ENCODE measurements around the gene FAM13A. TPM values are rescaled to one million over a fixed set of nuclear protein-coding genes. Genes with fewer than 3 reads are reported as not detected.

The FAM13A gene
- total RNA-seq, 1 donor from 2014 or later, result 13.2 TPM

DNA sequence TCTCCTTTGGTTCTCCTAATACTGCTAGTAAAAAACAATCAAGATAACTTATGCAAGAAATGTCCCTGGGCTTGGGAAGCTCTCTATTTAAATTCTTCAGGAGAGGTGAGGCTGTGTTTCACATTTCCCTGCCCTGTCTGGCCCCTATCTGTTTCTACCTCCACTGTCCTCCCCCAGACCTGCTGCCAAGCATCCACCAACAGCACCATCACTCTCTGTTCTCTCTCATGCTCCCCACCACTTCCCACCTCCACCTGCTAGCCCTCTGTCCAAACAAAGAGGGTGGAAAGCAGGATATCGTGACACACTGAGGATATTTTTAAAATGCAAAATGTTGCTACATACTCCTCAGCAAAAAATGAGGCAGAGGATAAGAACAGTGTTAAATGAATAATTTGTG, 271.0 kb downstream of the FAM13A start:
- Histone ChIP-seq H3K27me3 (no peaks in the 10 kb centered on the region), H3K27ac (no peak overlapping the region), H3K9me3 (no peaks in the 10 kb centered on the region), H3K4me1 (no peaks in the 10 kb centered on the region), H3K4me3 (no peak overlapping the region), H3K36me3 (peaks cover 21 to 52% of the 10 kb centered on the region in 2 donors)
- intact Hi-C loops (cut with DNase I), result no loop called here
- no peak for DNase-seq (ENCODE audit: low spot score in 2 of 2)
- TF ChIP-seq, protein P1, sequence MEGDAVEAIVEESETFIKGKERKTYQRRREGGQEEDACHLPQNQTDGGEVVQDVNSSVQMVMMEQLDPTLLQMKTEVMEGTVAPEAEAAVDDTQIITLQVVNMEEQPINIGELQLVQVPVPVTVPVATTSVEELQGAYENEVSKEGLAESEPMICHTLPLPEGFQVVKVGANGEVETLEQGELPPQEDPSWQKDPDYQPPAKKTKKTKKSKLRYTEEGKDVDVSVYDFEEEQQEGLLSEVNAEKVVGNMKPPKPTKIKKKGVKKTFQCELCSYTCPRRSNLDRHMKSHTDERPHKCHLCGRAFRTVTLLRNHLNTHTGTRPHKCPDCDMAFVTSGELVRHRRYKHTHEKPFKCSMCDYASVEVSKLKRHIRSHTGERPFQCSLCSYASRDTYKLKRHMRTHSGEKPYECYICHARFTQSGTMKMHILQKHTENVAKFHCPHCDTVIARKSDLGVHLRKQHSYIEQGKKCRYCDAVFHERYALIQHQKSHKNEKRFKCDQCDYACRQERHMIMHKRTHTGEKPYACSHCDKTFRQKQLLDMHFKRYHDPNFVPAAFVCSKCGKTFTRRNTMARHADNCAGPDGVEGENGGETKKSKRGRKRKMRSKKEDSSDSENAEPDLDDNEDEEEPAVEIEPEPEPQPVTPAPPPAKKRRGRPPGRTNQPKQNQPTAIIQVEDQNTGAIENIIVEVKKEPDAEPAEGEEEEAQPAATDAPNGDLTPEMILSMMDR (IDR thresholded peaks at IDR 0.05), result no peak

DNA sequence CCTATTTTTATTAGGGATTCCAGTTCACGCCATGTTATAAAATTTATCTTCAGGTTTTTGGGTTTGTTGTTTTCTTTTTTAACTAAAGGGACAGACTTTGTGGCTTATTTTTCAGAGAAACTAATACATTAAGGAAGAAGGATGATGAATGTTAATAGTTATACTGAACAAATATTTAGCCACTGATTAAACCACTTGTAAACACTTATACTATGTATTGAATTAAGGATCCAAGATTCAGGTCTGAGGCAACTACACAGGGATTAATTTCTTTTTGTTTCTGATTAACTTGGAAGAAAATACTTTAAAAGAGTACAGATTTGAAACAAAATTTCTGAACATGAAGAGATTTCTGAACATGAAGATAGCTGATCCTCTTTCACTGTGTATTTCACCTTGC, 276.6 kb downstream of the FAM13A start:
- no peak overlapping the region for H3K4me3 ChIP-seq
- H3K9me3 ChIP-seq, result no peaks in the 10 kb centered on the region
- H3K4me1 ChIP-seq, result no peaks in the 10 kb centered on the region
- H3K36me3 ChIP-seq, result peaks cover 7 to 22% of the 10 kb centered on the region in 2 donors
- no peak for DNase-seq (ENCODE audit: low spot score in 2 of 2)
- intact Hi-C loops (cut with DNase I), result no loop called here
- H3K27me3 ChIP-seq, result no peaks in the 10 kb centered on the region
- H3K27ac ChIP-seq, result no peak overlapping the region
- TF ChIP-seq, protein P1 (IDR thresholded peaks at IDR 0.05), result no peak

DNA sequence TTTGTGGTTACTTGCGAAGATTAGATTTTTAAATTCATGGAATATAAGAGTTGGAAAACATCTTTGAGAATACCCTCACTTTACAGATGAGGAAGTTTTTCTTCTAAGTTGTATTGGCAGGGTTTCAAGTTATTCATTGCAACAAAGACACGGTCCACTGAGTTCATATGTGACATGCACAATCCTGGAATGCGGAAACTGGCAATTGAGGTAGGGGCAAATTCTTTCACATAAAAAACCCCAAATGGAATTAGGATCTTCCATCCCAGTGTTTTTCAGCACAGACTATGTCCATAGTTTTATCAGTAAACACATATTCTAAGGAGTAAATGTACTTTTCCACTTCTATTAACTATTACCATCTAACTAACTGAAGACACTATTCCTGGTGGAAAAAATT, 277.6 kb downstream of the FAM13A start:
- no peak overlapping the region for H3K27ac ChIP-seq
- H3K36me3 ChIP-seq, result peaks cover 4 to 27% of the 10 kb centered on the region in 2 donors
- DNase-seq (ENCODE audit: low spot score in 2 of 2), result no peak
- intact Hi-C loops (cut with DNase I), result no loop called here
- TF ChIP-seq, protein P1 (IDR thresholded peaks at IDR 0.05), result no peak
- no peak overlapping the region for H3K4me3 ChIP-seq
- no peaks in the 10 kb centered on the region for H3K27me3 ChIP-seq
- no peaks in the 10 kb centered on the region for H3K4me1 ChIP-seq
- no peaks in the 10 kb centered on the region for H3K9me3 ChIP-seq

DNA sequence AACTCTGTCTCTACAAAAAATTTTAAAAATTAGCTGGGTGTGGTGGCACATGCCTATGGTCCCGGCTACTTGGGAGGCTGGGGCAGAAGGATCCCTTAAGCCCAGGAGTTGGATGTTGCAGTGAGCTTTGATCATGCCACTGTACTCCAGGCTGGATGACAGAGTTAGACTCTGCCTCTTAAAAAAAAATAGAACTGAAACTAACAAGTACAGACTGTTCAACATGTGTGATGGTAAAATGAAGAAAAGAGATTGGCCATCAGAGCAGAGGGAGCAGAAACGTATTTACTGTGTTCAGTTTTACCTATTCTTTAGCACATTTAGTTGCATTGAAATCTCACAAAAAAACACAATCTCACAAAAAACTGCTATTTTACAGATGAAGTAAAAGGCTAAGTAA, 281.5 kb downstream of the FAM13A start:
- H3K9me3 ChIP-seq, result no peaks in the 10 kb centered on the region
- DNase-seq (ENCODE audit: low spot score in 2 of 2), result no peak
- TF ChIP-seq, protein P1 (IDR thresholded peaks at IDR 0.05), result no peak
- intact Hi-C loops (cut with DNase I), result no loop called here
- H3K4me3 ChIP-seq, result no peak overlapping the region
- H3K27me3 ChIP-seq, result no peaks in the 10 kb centered on the region
- H3K27ac ChIP-seq, result no peak overlapping the region
- peaks cover 0 to 10% of the 10 kb centered on the region in 2 donors for H3K36me3 ChIP-seq
- H3K4me1 ChIP-seq, result no peaks in the 10 kb centered on the region

DNA sequence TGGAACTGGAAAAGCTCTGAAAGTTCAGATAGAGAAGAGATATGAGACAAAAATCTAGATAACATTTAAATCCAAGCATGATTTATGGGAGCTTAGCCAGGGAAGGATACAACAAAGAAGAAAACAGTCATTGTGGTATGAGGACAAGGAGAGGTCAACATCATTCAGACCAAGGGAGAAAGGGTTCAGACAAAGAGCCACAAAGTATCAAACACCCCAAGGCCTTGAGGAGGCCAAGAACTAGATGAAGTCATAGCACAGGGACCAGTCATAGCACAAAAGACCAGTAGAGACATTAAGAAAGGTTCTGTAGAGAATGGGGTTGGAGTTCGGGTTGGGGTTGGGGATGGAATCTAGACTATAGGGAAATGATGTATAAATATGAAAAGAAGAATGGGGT, 282.0 kb downstream of the FAM13A start:
- DNase-seq (ENCODE audit: low spot score in 2 of 2), result no peak
- no peaks in the 10 kb centered on the region for H3K27me3 ChIP-seq
- H3K27ac ChIP-seq, result no peak overlapping the region
- H3K4me3 ChIP-seq, result no peak overlapping the region
- H3K9me3 ChIP-seq, result no peaks in the 10 kb centered on the region
- intact Hi-C loops (cut with DNase I), result no loop called here
- TF ChIP-seq, protein P1 (IDR thresholded peaks at IDR 0.05), result no peak
- no peaks in the 10 kb centered on the region for H3K4me1 ChIP-seq
- peaks cover 0 to 10% of the 10 kb centered on the region in 2 donors for H3K36me3 ChIP-seq

DNA sequence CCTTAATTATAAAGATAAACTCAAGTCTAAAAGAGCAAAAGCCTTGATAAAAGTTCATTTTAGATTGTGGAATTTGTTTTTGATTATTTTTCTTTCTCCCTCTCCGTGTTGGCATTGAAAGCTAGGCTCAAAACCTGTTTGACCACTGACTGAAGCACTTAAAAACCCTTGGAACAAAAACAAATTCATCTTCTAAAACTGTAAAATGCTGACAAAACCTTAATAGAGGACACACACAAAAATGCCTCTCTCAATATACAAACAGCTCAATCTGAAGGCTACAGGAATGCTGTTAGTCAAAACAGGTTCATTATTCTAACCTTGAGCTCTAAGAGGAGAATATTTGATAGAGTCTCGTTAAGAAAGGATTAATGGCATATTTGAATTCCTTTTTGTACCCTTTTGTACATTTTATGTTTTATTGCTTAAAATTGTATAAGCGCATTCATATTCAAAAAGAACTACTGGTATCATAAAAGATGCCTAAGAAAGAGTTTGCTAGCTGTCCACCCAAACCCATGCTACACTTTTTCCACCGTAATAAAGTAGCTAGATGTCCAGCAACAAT, 285.0 kb downstream of the FAM13A start:
- H3K4me1 ChIP-seq, result no peaks in the 10 kb centered on the region
- no peaks in the 10 kb centered on the region for H3K9me3 ChIP-seq
- intact Hi-C loops (cut with DNase I), result no loop called here
- H3K27ac ChIP-seq, result no peak overlapping the region
- H3K36me3 ChIP-seq, result peaks cover 0 to 16% of the 10 kb centered on the region in 2 donors
- TF ChIP-seq, protein P1 (IDR thresholded peaks at IDR 0.05), result no peak
- no peak for DNase-seq (ENCODE audit: low spot score in 2 of 2)
- H3K4me3 ChIP-seq, result no peak overlapping the region
- H3K27me3 ChIP-seq, result no peaks in the 10 kb centered on the region

All from ascending aorta (tissue), 2 donors.